Measurements from ENCODE around the gene IQCK.

IQCK gene

GRCh38 chr16:19829844-19830692 is 112.0 kb downstream of the IQCK start:
- no peak overlapping the region for H3K4me3 ChIP-seq (IDR thresholded peaks at IDR 0.05; ENCODE audit: insufficient read depth, low read depth, low read length)
- no peak overlapping the region for H2AFZ ChIP-seq (ENCODE audit: low read depth)
- no peak overlapping the region for H3K9ac ChIP-seq
- TF ChIP-seq CTCF (conservative IDR thresholded peaks at IDR 0.05; ENCODE audit: low read depth, low read length): no peak
- H3K79me2 ChIP-seq (ENCODE audit: insufficient read depth, low read depth): no peaks in the 10 kb centered on the region
- no peaks in the 10 kb centered on the region for H3K4me1 ChIP-seq (ENCODE audit: low read depth, poor library complexity, severe bottlenecking)
- no peak overlapping the region for H3K27ac ChIP-seq
- no peaks in the 10 kb centered on the region for H4K20me1 ChIP-seq (ENCODE audit: insufficient read depth)
- no peak overlapping the region for H3K4me2 ChIP-seq
- no peaks in the 10 kb centered on the region for H3K36me3 ChIP-seq (ENCODE audit: insufficient read depth)
- no peaks in the 10 kb centered on the region for H3K27me3 ChIP-seq (ENCODE audit: insufficient read depth, low read depth)

- Histone ChIP-seq H3K79me2 (ENCODE audit: insufficient read depth, low read depth) (no peaks in the 10 kb centered on the region), H2AFZ (ENCODE audit: low read depth) (no peak overlapping the region), H3K4me1 (ENCODE audit: low read depth, poor library complexity, severe bottlenecking) (no peaks in the 10 kb centered on the region), H4K20me1 (ENCODE audit: insufficient read depth) (no peaks in the 10 kb centered on the region), H3K27ac (no peak overlapping the region), H3K9ac (no peak overlapping the region), H3K27me3 (ENCODE audit: insufficient read depth, low read depth) (no peaks in the 10 kb centered on the region), H3K36me3 (ENCODE audit: insufficient read depth) (no peaks in the 10 kb centered on the region), H3K4me2 (no peak overlapping the region), H3K4me3 (IDR thresholded peaks at IDR 0.05; ENCODE audit: insufficient read depth, low read depth, low read length) (no peak overlapping the region)
- TF ChIP-seq CTCF (conservative IDR thresholded peaks at IDR 0.05; ENCODE audit: low read depth, low read length): no peak
These were observed 113.0 kb downstream of the IQCK start for GRCh38 chr16:19830902-19831560.

- H3K9ac ChIP-seq: no peak overlapping the region
- no peak for TF ChIP-seq CTCF (conservative IDR thresholded peaks at IDR 0.05; ENCODE audit: low read depth, low read length)
- no peaks in the 10 kb centered on the region for H4K20me1 ChIP-seq (ENCODE audit: insufficient read depth)
- H3K27ac ChIP-seq: no peak overlapping the region
- no peak overlapping the region for H3K4me2 ChIP-seq
- H3K27me3 ChIP-seq (ENCODE audit: insufficient read depth, low read depth): no peaks in the 10 kb centered on the region
- no peaks in the 10 kb centered on the region for H3K36me3 ChIP-seq (ENCODE audit: insufficient read depth)
- H2AFZ ChIP-seq (ENCODE audit: low read depth): no peak overlapping the region
- no peaks in the 10 kb centered on the region for H3K79me2 ChIP-seq (ENCODE audit: insufficient read depth, low read depth)
- H3K4me1 ChIP-seq (ENCODE audit: low read depth, poor library complexity, severe bottlenecking): no peaks in the 10 kb centered on the region
- H3K4me3 ChIP-seq (IDR thresholded peaks at IDR 0.05; ENCODE audit: insufficient read depth, low read depth, low read length): no peak overlapping the region
These were observed 113.6 kb downstream of the IQCK start for GRCh38 chr16:19831678-19832077.

- no peaks in the 10 kb centered on the region for H4K20me1 ChIP-seq (ENCODE audit: insufficient read depth)
- no peaks in the 10 kb centered on the region for H3K4me1 ChIP-seq (ENCODE audit: low read depth, poor library complexity, severe bottlenecking)
- no peaks in the 10 kb centered on the region for H3K79me2 ChIP-seq (ENCODE audit: insufficient read depth, low read depth)
- H3K27ac ChIP-seq: no peak overlapping the region
- TF ChIP-seq CTCF (conservative IDR thresholded peaks at IDR 0.05; ENCODE audit: low read depth, low read length): no peak
- H3K4me3 ChIP-seq (IDR thresholded peaks at IDR 0.05; ENCODE audit: insufficient read depth, low read depth, low read length): no peak overlapping the region
- H2AFZ ChIP-seq (ENCODE audit: low read depth): no peak overlapping the region
- H3K27me3 ChIP-seq (ENCODE audit: insufficient read depth, low read depth): no peaks in the 10 kb centered on the region
- H3K4me2 ChIP-seq: no peak overlapping the region
- H3K36me3 ChIP-seq (ENCODE audit: insufficient read depth): no peaks in the 10 kb centered on the region
- no peak overlapping the region for H3K9ac ChIP-seq
These were observed 115.1 kb downstream of the IQCK start for GRCh38 chr16:19833176-19833575.
